ENCODE results near the gene ZNF804A. TPM values are rescaled to one million over a fixed set of nuclear protein-coding genes. Genes with fewer than 3 reads are reported as not detected.
"Not testable (repeated sequence)": the region's sequence is repeated elsewhere in the genome, so short reads cannot be mapped to it uniquely, and the experiment has no call there.

The ZNF804A gene
- total RNA-seq, 1 donor from 2014 or later, result not detected

- no peak for ATAC-seq
Observed at GRCh38 chr2:184728411-184728810, 130.1 kb downstream of the ZNF804A start.

- no peak for ATAC-seq
Observed at GRCh38 chr2:184729581-184729980, 131.3 kb downstream of the ZNF804A start.

- no peak for ATAC-seq
Observed at GRCh38 chr2:184730288-184730687, 132.0 kb downstream of the ZNF804A start.

- ATAC-seq, result no peak
Observed at GRCh38 chr2:184734338-184734737, 136.0 kb downstream of the ZNF804A start.

GRCh38 chr2:184735611-184736010 lies 137.3 kb downstream of the ZNF804A start:
- ATAC-seq, result no peak

GRCh38 chr2:184743096-184743495 lies 144.8 kb downstream of the ZNF804A start:
- ATAC-seq, result no peak

- no peak for ATAC-seq
Observed at GRCh38 chr2:184756161-184756560, 157.8 kb downstream of the ZNF804A start.

GRCh38 chr2:184756885-184757284 lies 158.6 kb downstream of the ZNF804A start:
- ATAC-seq, result no peak

- ATAC-seq, result not testable (repeated sequence)
Observed at GRCh38 chr2:184759557-184760255, 161.4 kb downstream of the ZNF804A start.

GRCh38 chr2:184760931-184761330 lies 162.6 kb downstream of the ZNF804A start:
- no peak for ATAC-seq

GRCh38 chr2:184765112-184765895 lies 167.0 kb downstream of the ZNF804A start:
- ATAC-seq, result no peak

GRCh38 chr2:184767059-184767458 lies 168.7 kb downstream of the ZNF804A start:
- ATAC-seq, result no peak

- no peak for ATAC-seq
Observed at GRCh38 chr2:184769023-184769422, 170.7 kb downstream of the ZNF804A start.

GRCh38 chr2:184769686-184770085 lies 171.4 kb downstream of the ZNF804A start:
- no peak for ATAC-seq

GRCh38 chr2:184779777-184780176 lies 181.4 kb downstream of the ZNF804A start:
- no peak for ATAC-seq

- ATAC-seq, result no peak
Observed at GRCh38 chr2:184780384-184780783, 182.1 kb downstream of the ZNF804A start.

- ATAC-seq, result no peak
Observed at GRCh38 chr2:184780944-184781343, 182.6 kb downstream of the ZNF804A start.

- no peak for ATAC-seq
Observed at GRCh38 chr2:184783576-184783975, 185.2 kb downstream of the ZNF804A start.

GRCh38 chr2:184793176-184793575 lies 194.8 kb downstream of the ZNF804A start:
- no peak for ATAC-seq

- no peak for ATAC-seq
Observed at GRCh38 chr2:184799379-184799778, 201.1 kb downstream of the ZNF804A start.

GRCh38 chr2:184814421-184814820 lies 216.1 kb downstream of the ZNF804A start:
- ATAC-seq, result no peak

- ATAC-seq, result no peak
Observed at GRCh38 chr2:184815824-184816223, 217.5 kb downstream of the ZNF804A start.

GRCh38 chr2:184824597-184824996 lies 226.3 kb downstream of the ZNF804A start:
- ATAC-seq, result no peak

- no peak for ATAC-seq
Observed at GRCh38 chr2:184830531-184830930, 232.2 kb downstream of the ZNF804A start.
